Spleen (tissue), 11 donors: ENCODE data around the gene TLCD3B. TPM values are rescaled to one million over a fixed set of nuclear protein-coding genes. Genes with fewer than 3 reads are reported as not detected.
A peak's percentile ranks its signal among the peaks of the same experiment; 100 is the strongest.

Experiments
- DNase-seq: peaks from one replicate; pipeline ENCODE4 v3.0.0-alpha.2; 2020
- H3K27ac ChIP-seq, 8 donors: fragments of 200-600 bp; sonication (generic) in 7 of 8; 1 replicate in 4 of 8; 2 replicates in 4 of 8; pipeline versions ENCODE4 v1.5.0 to v1.8.0; 2016 to 2021; ENCODE audit warnings: inconsistent platforms in 4 of 8, mild to moderate bottlenecking in 4 of 8, moderate library complexity in 1 of 8
- H3K27me3 ChIP-seq, 7 donors: fragments of 200-600 bp; sonication (generic) in 6 of 7; replicated peaks in 1 of 7; 1 replicate in 4 of 7; 2 replicates in 3 of 7; pipeline versions ENCODE4 v1.5.0 to v1.8.0; 2016 to 2021; ENCODE audit warnings: inconsistent platforms in 3 of 7, mild to moderate bottlenecking in 1 of 7
- H3K36me3 ChIP-seq, 6 donors: fragments of 200-600 bp; sonication (generic) in 5 of 6; 1 replicate in 4 of 6; 2 replicates in 2 of 6; pipeline versions ENCODE4 v1.5.0 to v1.8.0; 2016 to 2021; ENCODE audit warnings: inconsistent platforms in 2 of 6
- H3K4me1 ChIP-seq, 6 donors: fragments of 200-600 bp; sonication (generic) in 5 of 6; 1 replicate in 3 of 6; 2 replicates in 3 of 6; pipeline versions ENCODE4 v1.5.0 to v1.8.0; 2016 to 2021; ENCODE audit warnings: inconsistent platforms in 3 of 6
- H3K4me3 ChIP-seq, 8 donors: fragments of 200-600 bp; sonication (generic) in 7 of 8; 1 replicate in 4 of 8; 2 replicates in 4 of 8; pipeline versions ENCODE4 v1.5.0 to v1.8.0; 2016 to 2021; ENCODE audit warnings: inconsistent platforms in 4 of 8, mild to moderate bottlenecking in 4 of 8, moderate library complexity in 2 of 8
- H3K9me3 ChIP-seq, 8 donors: fragments of 200-600 bp; sonication (generic) in 7 of 8; 1 replicate in 4 of 8; 2 replicates in 4 of 8; pipeline versions ENCODE4 v1.5.0 to v1.8.0; 2016 to 2021; ENCODE audit warnings: inconsistent platforms in 4 of 8
- POLR2A ChIP-seq, 3 donors: fragments of 450-650 bp; IDR thresholded peaks; one replicate each; pipeline ENCODE4 v1.5.1; 2017; ENCODE audit warnings: antibody characterized with exemption in 3 of 3, mild to moderate bottlenecking in 1 of 3
- POLR2AphosphoS5 ChIP-seq, 3 donors: sonication (generic); formaldehyde crosslinking; IDR thresholded peaks; one replicate each; pipeline ENCODE4 v1.5.1; 2017; ENCODE audit warnings: antibody characterized with exemption in 3 of 3
- WGBS, 5 donors: extraction: QIAGEN DNeasy Blood & Tissue Kit in 3 of 5; methylation state at CpG; one replicate each; pipeline versions ENCODE4 v1.1.5 to v1.1.7; 2013 to 2018; 5-methylcytosine and 5-hydroxymethylcytosine counted together
- intact Hi-C: fragments of 100-400 bp; cut with DNase I; formaldehyde crosslinking; loops from one replicate; pipeline ENCODE4 v1.15.0; 2023; ENCODE audit warnings: low total_unique reads
- polyA plus RNA-seq, 3 donors: library from polyadenylated mRNA; stranded (reverse); fragments of 200-250 nt; gene quantifications; one replicate each; pipeline ENCODE4 v1.2.1, GENCODE V29; 2013
- total RNA-seq, 7 donors: library from RNA; depleted of rRNA in 3 of 7; stranded (reverse); fragments of >200 nt in 3 of 7; fragmentation: NEBNext Ultra II Directional in 4 of 7; extraction: Animal tissue kit (Norgen Biotek cat#: 25700) in 4 of 7; gene quantifications; one replicate each; pipeline versions ENCODE4 v1.1.0 to v1.2.1, GENCODE V29; 2016 to 2021
- TF ChIP-seq, protein P1 (sequence below), 11 experiments: fragments of 200-600 bp in 7 of 11; fragments of 450-650 bp in 4 of 11; sonication (generic) in 4 of 11; IDR thresholded peaks in 8 of 11; conservative IDR thresholded peaks in 3 of 11; 1 replicate in 7 of 11; 2 replicates in 4 of 11; pipeline versions ENCODE4 v1.4.0 to v1.8.0; 2016 to 2021; ENCODE audit warnings: antibody characterized with exemption in 11 of 11, inconsistent platforms in 4 of 11, mild to moderate bottlenecking in 1 of 11
- donor health status: healthy with polysubstance abuse.
- donor health status: DM: no; HTN: no; CAD: no; lungs with moderate emphysema.
- donor health status: DM: no; HTN: no; CAD: no.
- donor health status: Bipolar disorder and iron deficiency.
- donor health status: healthy.
- donor health status: DM: no; HTN: no; CAD: no.
- donor health status: DM: yes; HTN: yes; CAD: no.

TLCD3B gene
- total and polyA plus RNA-seq, 10 donors: 0.09 to 0.10 TPM; not detected in 8

DNA sequence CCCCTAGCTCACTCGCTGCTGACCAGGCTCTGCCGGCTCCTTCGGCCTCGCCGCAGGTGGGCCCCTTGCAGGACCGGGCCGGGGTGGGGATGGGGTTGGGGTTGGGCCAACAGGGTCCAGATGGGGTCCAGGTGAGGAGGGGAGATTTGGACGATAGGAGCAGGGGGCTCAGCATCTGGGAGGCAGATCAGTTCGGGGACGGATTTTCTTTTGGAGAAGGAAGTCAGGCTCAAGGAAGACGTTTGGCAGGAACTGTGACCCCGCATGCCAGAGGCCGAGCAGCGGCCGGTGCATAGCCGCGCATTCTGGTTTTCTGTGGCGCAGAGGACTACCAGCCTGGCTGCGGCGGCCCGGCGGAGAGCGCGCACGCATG lies 33.6 kb upstream of the TLCD3B start:
- H3K9me3 ChIP-seq: no peaks in the 10 kb centered on the region
- peaks cover 33 to 60% (median 50%) of the 10 kb centered on the region in 6 donors for H3K4me1 ChIP-seq
- intact Hi-C loops: no loop called here
- TF ChIP-seq POLR2AphosphoS5 (IDR thresholded peaks at IDR 0.05) (no peak), POLR2A (IDR thresholded peaks at IDR 0.05) (no peak)
- TF ChIP-seq, protein P1, sequence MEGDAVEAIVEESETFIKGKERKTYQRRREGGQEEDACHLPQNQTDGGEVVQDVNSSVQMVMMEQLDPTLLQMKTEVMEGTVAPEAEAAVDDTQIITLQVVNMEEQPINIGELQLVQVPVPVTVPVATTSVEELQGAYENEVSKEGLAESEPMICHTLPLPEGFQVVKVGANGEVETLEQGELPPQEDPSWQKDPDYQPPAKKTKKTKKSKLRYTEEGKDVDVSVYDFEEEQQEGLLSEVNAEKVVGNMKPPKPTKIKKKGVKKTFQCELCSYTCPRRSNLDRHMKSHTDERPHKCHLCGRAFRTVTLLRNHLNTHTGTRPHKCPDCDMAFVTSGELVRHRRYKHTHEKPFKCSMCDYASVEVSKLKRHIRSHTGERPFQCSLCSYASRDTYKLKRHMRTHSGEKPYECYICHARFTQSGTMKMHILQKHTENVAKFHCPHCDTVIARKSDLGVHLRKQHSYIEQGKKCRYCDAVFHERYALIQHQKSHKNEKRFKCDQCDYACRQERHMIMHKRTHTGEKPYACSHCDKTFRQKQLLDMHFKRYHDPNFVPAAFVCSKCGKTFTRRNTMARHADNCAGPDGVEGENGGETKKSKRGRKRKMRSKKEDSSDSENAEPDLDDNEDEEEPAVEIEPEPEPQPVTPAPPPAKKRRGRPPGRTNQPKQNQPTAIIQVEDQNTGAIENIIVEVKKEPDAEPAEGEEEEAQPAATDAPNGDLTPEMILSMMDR (IDR thresholded peaks at IDR 0.05 in 8 of 11, conservative IDR thresholded peaks at IDR 0.05 in 3 of 11): no peak
- no peak for DNase-seq
- H3K4me3 ChIP-seq: peak overlapping the region; percentile 65 to 99 (median 90)
- WGBS, 5 donors: 0% methylated on average over 24 to 25 of the region's 25 CpGs
- H3K27ac ChIP-seq: peak overlapping the region; percentile 93 to 100 (median 98)
- peaks cover 8 to 32% (median 28%) of the 10 kb centered on the region in 6 donors for H3K36me3 ChIP-seq
- no peaks in the 10 kb centered on the region for H3K27me3 ChIP-seq

DNA sequence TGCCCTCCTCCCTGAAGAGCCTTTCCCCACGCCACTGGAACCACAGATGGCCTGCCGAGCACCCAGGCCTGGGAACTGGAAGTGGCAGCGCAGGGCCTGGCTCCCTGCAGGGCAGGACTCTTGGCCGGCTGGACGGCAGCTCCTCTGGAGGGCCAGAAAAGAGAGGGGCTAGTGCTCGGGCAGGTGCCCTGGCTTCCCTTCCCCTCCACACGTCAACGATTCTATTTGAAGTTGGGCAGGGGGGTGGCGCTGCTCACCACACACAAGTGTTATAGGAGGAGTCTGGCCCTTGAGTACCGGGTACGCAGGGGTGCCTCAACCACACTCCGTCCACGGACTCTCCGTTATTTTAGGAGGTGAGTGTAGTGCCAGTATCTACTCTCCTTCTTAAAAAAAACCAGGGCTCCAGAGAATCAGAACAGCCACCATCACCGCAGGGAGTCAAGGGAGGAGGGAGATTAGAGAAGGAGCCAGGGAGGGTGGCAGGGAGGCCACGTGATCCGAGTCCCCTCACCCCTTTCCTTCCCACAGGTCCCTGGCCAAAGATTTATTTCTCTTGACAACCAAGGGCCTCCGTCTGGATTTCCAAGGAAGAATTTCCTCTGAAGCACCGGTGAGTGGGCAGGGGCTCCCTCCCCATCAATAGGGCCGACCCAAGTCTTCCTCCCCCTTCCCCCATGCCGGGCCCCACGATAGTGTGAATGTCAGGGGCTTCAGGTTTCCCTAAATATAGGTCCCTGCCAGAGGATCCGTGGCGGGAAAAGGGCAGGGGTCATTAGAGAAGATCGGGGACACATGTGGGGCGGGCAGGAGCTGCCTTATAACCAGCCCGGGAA lies 33.0 kb upstream of the TLCD3B start:
- Histone ChIP-seq H3K36me3 (peaks cover 3 to 26% (median 22%) of the 10 kb centered on the region in 6 donors), H3K4me1 (peaks cover 30 to 54% (median 45%) of the 10 kb centered on the region in 6 donors), H3K4me3 (peak overlapping the region; percentile 65 to 99 (median 90)), H3K9me3 (no peaks in the 10 kb centered on the region), H3K27ac (peak overlapping the region; percentile 93 to 100 (median 98)), H3K27me3 (no peaks in the 10 kb centered on the region)
- TF ChIP-seq POLR2A (IDR thresholded peaks at IDR 0.05): peak in 1 of 3 donors; percentile 15
- TF ChIP-seq POLR2AphosphoS5 (IDR thresholded peaks at IDR 0.05): peak; percentile 71 to 84 (median 78)
- TF ChIP-seq, protein P1 (IDR thresholded peaks at IDR 0.05 in 8 of 11, conservative IDR thresholded peaks at IDR 0.05 in 3 of 11): peak; percentile 14 to 58 (median 41)
- intact Hi-C loops: no loop called here
- peak; percentile 93 for DNase-seq
- WGBS, 5 donors: 0 to 4% (median 3%) methylated on average over 22 to 27 of the region's 27 CpGs

DNA sequence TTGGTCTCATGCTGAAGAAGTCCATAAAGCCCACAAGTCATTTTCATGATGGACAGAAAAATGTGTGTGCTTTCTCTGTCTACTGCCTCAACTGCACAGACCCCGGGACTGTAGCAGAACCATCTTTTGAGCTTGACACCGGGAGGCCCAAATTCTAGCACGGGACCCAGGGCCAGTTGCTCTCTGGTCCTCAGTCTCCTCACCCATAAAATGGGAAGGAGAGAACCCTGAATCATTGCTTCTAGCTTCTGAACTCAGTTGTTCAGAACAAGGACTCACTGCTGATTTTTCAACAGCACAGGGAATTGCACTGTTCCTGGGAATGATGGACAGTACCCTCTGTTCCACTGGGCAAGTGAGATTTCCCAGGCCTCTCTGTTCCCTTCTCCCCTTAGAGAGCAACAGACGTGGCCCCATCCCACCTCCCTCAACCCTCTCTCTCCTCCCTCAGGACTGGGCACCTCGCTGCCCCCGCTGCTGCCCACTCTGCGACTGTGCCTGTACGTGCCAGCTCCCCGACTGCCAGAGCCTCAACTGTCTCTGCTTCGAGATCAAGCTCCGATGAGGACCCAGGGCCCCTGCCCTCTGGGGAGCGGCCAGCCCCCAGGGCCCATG lies 32.3 kb upstream of the TLCD3B start:
- intact Hi-C loops: no loop called here
- Histone ChIP-seq H3K9me3 (no peaks in the 10 kb centered on the region), H3K4me1 (peaks cover 23 to 47% (median 37%) of the 10 kb centered on the region in 6 donors), H3K27me3 (no peaks in the 10 kb centered on the region), H3K36me3 (peaks cover 1 to 19% (median 15%) of the 10 kb centered on the region in 6 donors), H3K27ac (peak overlapping the region; percentile 93 to 100 (median 98)), H3K4me3 (peak overlapping the region in 7 of 8 donors; percentile 65 to 99 (median 93))
- TF ChIP-seq, protein P1 (IDR thresholded peaks at IDR 0.05 in 8 of 11, conservative IDR thresholded peaks at IDR 0.05 in 3 of 11): no peak
- TF ChIP-seq POLR2A (IDR thresholded peaks at IDR 0.05): no peak
- no peak for TF ChIP-seq POLR2AphosphoS5 (IDR thresholded peaks at IDR 0.05)
- WGBS, 5 donors: 57 to 65% (median 62%) methylated on average over 11 to 12 of the region's 12 CpGs
- DNase-seq: no peak
